HG02938 (cell line): Measurements from ENCODE around the gene PRDM11.

Experiments used
- ATAC-seq: cut with Tn5 transposase; IDR thresholded peaks from one replicate; pipeline ENCODE4 v1.9.1; 2021; ENCODE audit warnings: mild to moderate bottlenecking, moderate library complexity; ENCODE audit not compliant: unreplicated experiment

PRDM11 gene

DNA sequence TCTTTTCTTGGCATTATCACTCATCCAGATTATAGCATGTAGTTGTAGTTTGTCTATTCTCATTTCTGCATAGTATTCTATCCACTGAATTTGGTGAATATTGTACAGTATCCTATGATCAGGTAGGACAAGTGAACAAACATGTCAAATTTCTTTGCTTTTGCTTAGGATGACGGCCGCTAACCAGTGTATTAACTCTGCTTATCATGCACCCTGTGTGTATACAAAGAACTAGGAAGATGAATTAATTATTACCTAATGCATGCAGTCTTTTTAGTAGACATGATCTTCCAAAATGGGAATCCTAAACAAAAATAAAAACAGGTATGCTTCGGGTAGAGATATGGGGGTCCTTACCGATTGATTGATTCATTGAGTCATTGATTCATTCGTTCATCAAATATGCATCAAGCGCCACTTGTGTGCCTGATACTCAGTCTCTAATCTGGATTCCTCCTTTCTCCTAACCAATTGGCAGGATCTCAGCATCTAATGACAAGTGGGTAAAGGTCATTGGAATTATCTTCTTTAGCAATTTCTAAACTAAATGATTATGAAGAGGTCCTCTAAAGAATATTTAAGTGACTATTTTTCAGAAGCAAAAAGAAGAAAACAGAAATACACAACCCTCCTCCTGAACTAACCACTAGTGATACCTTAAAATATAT lies 27.9 kb downstream of the PRDM11 start:
- ATAC-seq, result no peak

DNA sequence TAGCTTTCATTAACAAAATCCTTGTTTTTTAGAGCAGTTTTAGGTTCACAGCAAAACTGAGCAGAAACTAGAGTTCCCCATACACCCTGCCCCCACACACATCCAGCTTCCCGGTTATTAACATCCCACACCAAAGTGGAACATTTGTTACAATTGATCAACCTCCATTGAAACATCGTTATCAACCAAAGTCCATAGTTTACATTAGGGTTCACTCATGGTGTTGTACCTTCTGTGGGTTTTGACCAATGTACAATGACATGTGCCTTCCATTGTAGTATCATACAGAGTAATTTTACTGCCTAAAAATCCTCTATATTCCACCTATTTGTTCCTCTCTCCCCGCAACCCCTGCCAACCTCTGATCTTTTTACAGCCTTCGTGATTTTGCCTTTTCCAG lies 28.5 kb downstream of the PRDM11 start:
- no peak for ATAC-seq

DNA sequence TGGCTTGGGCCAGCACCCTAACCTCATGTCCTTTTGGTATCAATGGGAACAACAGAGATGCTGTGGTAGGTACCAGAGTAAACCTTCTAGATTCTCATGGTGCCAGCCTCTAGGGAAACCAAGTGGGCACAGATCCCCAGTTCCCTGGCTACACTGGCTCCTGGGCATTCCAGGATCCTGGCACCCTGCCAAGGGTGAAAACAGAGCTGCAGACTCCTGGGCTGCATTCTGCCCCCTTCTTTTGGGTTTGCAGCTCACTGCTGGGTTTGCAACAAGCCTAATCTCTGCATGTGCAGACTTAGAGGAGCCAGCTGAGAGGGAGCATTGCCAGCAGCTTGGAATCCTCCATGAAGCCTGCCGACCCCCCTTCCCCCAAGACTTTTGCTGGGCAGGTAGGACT lies 30.6 kb downstream of the PRDM11 start:
- ATAC-seq, result no peak

DNA sequence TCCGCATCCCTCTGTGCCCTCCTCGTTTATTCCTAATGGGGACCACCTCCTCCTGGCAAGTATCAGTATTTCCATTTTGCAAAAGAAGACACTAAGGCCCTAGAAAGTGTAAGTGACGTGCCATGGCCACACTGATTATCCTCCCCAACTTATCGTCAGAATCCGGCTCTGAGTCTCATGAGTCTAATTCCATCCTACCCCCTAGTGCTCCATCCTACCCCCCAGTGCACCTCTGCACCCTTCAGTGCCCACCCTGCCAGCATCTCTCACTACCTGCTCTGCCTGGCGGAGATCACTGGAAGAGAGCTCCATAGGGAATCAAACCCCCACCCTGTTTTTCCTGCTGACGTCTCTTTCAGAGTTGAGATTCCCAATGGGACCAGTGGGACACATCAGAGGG lies 31.8 kb downstream of the PRDM11 start:
- ATAC-seq, result no peak

DNA sequence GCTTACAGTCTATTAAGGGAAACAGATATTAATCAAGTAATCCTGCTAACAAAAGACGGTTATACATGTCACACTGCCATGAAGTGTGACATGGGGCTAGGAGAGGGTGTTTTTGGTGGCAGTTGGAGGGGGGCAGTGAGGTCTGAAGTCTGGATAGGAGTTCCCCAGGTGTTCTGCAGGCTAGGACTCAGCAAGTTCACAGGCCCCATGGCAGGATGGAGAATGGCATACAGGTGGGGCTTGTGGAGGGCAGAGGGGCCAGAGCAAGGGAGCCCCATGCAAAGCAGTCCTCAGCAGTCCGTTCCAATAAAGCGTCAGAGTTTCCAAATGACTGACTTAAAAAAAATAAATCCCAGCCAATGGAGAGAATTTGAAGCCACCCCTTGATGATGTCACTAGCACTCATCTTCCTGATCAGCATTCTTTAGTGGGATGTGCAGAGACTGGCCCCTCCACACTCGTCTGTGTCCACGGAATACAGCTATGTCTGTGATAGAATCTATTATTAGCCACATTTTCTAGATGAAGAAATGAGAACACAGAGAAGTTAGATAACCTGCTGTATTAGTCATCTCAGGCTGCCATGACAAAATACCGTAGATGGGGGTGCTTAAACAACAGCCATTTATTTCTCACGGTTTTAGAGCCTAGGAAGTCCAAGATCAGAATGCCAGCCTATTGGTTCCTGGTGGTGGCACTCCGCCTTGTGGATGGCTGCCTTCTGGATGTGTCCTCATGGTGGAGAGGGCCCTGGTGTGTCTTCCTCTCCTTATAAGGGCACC lies 32.6 kb downstream of the PRDM11 start:
- ATAC-seq, result no peak

DNA sequence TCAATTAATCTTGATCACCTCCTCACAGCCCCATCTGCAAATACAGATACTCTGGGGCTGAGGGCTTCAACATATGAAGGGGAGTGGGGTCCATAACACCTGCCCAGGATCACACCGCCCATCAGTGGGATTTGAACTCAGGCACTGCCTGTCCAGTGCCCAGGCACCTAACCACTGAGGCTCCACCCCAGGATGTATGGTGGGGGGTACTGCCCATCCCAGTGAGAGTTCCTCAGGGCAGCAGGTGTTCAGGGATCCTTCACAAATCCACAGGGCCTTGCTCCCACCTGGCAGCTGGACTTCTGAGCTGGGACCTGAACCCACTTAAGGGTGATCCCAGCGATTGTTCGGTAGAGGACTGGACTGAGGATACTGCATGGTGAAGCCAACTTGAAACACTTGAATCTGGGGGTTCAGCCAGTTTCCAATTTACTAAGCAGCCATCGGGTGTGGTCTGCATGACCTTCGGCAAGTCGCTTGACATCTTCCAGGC lies 33.3 kb downstream of the PRDM11 start:
- ATAC-seq, result no peak

DNA sequence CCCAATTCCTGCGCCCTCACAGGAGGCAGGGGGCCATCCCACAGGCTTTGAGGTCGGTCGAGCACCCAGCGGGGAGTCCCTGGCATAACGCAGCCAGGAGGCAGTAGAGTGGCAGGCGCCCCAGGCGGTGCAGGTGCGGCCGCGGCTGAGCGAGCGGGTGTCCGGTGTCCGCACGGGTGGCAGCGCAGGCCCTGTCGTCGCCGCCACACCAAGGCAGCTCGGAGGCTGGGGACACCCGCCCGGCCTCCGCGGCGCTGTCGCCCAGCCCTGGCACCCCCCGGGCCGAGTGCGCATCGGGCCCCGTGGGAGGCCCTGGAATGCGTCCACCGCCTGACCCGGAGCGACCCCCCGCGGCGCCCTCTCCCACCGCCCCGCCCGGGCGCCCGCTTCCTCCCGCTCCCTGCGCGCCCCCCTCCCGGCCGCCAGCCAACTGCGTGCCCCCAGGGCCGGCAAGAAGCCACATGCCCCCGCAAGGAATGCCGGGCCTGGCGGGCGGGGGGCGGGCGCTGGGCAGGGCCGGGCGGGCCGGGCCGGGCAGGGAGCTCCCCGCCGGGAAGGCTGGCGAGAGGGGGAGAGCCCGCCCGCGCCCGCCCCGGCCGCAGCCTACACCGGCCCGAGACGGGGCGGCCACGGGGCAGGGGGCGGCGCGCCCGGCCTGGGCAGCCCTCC lies 33.9 kb downstream of the PRDM11 start:
- no peak for ATAC-seq

DNA sequence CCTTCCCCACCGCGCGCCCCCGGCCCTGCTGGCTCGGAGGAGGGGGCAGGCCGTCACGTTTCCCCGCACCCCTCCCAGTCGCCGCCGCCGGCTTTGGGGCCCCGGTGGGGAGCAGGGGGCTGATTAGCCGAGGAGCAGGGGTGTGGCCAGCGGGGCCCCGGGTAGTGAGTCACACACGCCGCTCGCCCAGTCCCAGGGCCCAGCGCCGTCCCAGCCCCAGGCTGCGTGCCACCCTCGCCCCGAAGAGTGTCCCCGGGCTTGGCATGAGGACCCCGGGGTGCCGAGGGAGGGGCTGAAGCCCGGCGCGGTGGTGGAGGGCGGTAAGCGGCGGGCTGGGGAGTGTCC lies 34.4 kb downstream of the PRDM11 start:
- ATAC-seq, result no peak

DNA sequence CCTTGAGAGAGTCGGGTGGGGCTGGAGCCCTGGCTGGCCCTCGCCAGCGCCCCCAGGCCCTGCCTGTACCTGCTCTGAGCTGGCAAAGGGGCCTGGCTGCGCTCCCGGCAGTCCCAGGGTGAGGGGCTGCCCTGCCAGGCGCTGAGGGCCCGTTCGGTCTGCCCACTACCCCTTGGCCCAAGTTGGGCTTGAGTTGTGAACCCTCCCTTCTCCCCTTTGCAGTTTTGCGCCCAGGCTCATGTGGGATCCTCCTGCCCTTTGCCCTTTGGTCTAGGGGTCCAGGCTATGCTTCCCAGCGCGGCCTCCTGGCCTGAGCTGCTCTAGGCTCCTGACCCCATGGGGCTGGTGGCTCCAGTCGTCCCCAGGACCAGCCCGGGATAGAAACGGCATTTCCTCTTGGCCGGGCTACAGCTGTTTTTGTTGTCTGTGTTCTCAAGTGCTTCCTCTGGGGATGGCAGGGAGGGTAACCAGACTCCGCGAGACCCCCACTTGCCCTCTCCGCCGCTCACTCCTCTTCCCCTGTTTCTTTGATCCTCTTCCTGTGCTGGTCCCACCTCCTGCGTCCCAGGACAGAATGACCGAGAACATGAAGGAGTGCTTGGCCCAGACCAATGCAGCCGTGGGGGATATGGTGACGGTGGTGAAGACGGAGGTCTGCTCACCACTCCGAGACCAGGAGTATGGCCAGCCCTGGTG lies 34.9 kb downstream of the PRDM11 start:
- no peak for ATAC-seq

DNA sequence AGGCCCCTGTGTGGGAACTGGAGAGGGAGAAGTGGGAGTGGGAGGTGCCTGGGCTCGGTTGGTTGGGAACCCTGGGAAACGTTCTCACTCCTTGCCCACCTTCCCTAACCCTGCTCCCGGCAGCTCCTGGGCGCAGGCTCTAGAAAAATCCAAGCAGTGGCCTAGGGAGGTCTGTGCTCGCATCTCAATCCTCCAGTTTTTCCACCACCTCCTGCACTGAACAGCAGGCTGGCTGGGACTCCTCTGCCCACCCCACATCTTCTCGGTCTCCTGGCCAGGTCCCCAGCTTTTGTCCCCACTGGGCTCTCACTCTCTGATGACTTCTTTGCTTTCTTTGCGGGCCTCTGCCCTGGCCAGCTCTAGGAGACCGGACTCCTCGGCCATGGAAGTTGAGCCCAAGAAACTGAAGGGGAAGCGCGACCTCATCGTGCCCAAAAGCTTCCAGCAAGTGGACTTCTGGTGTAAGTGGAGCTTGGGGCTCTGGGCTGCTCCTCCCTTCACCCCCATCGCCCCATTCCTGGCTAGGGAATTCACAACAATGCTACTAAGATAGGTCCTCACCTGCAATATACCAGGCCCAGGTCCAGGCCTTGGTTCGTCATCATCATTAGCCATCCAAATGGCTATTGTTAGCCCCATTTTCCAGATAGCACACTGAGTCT lies 35.6 kb downstream of the PRDM11 start:
- ATAC-seq, result no peak

DNA sequence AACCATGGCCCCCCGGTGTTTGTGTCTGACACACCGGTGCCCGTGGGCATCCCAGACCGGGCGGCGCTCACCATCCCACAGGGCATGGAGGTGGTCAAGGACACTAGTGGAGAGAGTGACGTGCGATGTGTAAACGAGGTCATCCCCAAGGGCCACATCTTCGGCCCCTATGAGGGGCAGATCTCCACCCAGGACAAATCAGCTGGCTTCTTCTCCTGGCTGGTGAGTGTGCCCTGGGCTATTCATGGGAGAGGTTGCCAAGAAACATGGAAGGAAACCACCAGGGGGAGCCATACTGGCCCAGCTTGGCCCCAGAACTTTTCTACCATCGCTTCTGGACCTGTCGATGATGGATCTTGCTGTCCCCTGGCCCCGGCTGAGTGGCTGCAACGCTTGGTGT lies 36.5 kb downstream of the PRDM11 start:
- ATAC-seq, result no peak

DNA sequence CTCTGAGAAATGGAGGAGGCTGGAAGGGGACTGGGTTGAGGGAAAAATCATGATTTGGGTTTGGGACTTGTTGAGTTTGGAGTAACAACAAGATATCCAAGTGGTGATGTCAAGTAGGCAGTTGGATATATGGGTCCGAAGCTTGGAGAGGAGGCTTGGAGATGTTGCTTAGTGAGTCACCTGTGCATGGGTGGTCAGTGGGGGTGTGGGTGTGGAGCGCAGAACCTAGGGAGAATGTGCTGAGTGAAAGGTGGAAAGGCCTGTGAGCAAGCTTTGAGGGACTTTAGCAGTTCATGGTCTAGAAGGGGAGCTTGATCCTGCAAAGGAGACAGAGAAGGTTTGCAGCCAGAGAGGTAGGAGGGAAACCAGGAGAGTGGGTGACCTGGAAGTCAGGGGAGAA lies 38.2 kb downstream of the PRDM11 start:
- no peak for ATAC-seq

DNA sequence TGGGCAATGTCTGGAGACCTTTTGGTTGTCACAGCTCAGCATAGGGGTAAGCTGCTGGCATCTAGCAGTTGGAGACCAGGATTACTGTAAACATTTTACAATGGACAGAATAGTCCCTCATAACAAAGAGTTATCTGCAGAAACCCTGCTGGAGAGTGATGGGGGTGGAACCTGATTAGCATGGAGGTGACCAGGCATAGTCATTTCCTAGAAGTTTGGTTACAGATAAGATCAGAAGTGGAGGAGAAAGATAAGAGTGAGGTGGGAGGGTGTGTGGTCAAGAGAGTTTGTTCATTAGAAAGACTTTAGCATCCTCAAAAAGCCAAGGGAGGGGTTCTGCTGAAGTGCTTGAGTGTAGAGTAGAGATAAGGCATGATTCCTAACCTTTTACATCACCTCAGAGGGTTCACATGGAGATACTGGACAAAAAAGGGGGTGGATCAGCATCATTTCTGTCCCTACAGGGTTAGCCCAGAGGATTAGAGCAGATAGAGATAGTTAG lies 38.8 kb downstream of the PRDM11 start:
- ATAC-seq, result no peak

DNA sequence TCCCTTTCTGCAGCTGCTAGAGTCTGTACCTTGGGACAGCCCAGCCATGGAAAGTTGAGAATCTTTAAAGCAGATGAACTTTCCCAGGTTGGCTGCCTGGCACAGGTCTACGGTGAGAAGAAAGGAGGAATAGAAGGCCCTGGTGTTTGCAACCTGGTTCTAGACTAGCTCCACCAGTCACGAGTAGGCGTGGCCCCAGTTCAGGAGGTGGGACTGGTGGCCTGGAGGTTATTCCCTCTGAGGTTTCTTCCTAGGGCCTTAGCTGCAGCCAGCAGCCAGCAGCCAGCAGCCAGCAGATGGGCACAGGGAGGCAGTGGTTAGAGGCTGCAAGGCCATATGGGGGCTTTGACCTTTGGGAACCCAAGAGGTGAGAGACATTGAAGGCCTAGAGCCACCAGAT lies 40.9 kb downstream of the PRDM11 start:
- ATAC-seq, result no peak

DNA sequence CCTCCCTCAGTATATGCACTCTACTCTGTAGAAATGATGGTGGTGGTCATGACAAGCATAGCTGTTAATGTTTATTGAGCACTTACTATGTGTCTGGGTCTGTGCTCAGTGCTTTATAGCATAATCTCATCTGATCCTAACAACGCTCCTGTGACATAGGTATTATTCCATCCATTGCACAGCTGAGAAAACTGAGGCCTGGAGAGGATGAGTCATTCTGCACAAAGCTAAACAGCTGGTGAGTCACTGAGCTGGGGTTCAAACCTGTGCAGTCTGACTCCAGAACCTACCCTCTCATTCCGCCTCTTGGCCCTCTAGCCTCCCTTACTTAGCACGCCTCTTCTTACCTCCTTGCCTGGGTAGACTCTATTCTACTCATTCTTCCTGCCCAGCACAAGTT lies 41.7 kb downstream of the PRDM11 start:
- no peak for ATAC-seq

DNA sequence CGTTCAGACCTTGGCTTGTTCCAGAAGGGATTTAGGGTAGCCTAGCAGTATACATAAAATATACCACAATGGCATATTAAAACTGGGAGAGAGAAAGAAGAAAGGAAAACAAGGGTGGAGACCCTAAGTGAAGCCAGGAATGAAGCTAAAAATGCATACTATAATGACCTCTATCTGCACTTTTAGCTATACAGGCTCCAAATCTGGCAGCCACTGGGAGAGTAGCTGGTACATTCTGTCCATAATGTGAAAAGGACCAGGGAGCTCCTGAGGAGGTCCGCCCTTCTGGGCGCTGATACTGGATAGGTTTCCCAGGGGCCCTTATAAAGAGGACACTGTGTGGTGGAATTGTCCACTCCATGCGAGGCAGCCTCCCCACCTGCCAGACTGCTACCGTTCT lies 42.8 kb downstream of the PRDM11 start:
- no peak for ATAC-seq

DNA sequence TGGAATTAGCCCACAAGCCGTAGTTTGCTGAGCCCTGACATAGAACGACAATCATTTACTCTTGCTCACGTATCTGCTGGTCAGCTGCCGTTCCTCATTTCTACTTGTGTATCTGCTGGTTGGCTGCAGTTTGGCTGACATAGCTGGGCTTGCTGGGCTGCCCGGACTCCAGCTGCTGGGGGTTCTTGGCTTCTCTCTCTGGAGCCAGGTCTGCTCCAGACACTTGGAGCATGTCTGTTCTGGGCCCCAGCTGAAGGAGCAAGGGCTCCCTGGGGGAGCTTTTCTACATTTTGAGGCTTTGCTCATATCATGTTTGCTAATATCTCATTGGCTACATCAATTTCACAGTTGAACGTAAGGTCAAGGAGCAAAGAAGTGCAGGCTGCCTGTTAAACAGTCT lies 47.3 kb downstream of the PRDM11 start:
- ATAC-seq, result no peak

DNA sequence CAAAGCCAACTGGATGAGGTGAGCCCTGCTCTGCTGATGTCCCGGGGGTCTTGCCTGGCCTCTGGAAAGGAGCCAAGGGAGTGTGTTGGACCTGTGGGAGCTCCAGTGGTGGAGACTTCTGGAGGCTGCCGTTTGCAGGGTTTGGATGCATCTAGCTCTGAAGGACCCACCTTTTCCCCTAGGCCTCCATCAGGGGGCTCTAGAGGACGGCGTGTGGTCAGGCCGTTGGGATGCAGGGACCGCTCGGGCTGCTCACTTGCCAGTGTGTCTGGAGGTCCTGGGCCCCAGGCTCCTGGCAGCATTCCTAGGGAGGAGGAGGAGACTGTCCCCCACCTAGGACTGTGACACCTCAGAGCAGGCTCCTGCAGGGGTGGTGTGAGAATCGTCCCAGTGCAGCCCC lies 58.3 kb downstream of the PRDM11 start:
- no peak for ATAC-seq

DNA sequence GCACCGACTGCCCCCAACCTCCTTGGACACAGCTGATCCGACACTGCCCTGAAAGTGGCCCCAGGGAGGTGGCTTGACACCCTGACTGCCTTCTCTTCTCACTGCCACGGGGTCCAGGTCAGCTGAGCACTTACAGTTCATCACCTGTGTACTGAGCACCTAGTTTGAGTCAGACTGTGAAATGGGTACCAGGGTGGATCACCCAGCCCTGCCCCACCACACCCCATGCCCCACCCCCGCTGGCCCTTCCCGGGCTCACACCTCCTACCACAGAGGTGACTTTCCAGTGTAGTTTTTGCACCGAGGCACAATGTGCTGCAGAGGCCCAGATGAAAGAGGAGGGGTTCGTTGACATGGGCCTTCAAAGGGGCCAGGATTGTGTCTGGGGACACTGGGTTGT lies 59.5 kb downstream of the PRDM11 start:
- no peak for ATAC-seq

DNA sequence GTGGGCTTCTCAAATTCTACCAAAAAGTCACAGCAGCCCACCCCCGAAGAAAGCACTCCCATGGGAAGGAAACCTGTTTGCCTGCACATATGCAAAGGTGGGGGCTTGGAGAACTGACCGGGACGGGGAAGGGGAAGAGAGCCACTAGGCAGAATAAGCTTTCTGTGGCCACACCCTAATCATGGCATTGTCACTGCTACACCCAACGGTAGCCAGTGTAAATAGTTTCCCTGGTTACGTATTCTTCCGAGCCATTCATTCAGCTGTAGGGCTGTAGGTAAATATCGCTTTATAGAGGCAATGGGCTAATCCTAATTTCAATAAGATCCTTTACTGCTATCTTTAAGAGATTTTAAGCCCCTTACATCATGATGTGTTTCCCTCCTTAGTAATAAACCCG lies 61.7 kb downstream of the PRDM11 start:
- no peak for ATAC-seq
